Measurements from ENCODE around the gene POLN. TPM values are rescaled to one million over a fixed set of nuclear protein-coding genes. Genes with fewer than 3 reads are reported as not detected.

The POLN gene
- total and polyA plus RNA-seq, 4 donors: 4.6 to 8.9 (median 6.8) TPM

DNA sequence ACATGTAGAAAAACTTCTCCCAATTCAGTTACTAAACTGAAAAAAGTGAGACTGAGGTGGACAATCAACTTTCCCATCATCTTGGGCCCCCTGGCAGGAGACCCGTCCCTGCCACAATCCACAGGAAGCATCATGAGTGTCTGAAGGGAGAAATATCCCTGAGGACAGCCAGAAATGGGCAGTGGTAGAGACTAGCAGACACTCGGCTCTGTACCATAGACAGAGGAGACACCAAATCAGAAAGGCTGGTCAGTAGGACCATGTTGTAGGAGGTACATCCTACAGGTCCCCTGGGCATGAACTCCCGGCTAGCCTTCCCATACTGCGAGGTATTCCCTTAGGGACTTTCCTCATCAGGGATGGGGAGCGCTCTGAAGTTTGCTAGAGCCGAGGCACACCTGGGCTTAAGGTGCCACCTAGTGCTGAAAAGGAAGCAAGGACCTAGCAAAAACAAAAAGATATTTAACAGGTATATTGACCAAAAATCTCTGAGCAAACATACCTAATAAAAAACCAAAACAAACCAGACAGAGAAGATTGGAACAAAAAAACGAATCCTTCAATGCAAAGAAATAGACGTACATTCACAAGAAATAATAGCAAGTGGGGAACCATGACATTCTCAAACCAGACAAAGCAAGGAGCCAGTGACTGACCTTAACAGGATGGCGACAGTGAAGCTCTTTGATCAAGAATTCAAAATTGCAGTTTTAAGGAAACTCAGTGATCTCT lies 55.6 kb downstream of the POLN start:
- Histone ChIP-seq H3K36me3 (ENCODE audit: control insufficient read depth, insufficient read depth, low read length) (no peaks in the 10 kb centered on the region), H3K4me1 (ENCODE audit: control insufficient read depth, insufficient read depth, low read length) (no peaks in the 10 kb centered on the region), H3K27me3 (ENCODE audit: control insufficient read depth, insufficient read depth, low read length) (no peaks in the 10 kb centered on the region), H3K9me3 (ENCODE audit: control insufficient read depth, insufficient read depth, low read length) (peaks cover 2% of the 10 kb centered on the region), H3K4me3 (ENCODE audit: low read depth, low read length) (no peak overlapping the region), H3K27ac (ENCODE audit: low read depth, low read length) (no peak overlapping the region)
- DNase-seq (ENCODE audit: low read depth in 4 of 6, low spot score in 6 of 6): peak in 1 of 6 donors; percentile 5
- 38% methylated on average over 3 of the region's 9 CpGs for WGBS (ENCODE audit: insufficient coverage)

- no peak overlapping the region for H3K27ac ChIP-seq (ENCODE audit: low read depth, low read length)
- no peaks in the 10 kb centered on the region for H3K27me3 ChIP-seq (ENCODE audit: control insufficient read depth, insufficient read depth, low read length)
- H3K36me3 ChIP-seq (ENCODE audit: control insufficient read depth, insufficient read depth, low read length): no peaks in the 10 kb centered on the region
- DNase-seq (ENCODE audit: low read depth in 4 of 6, low spot score in 6 of 6): no peak
- H3K4me1 ChIP-seq (ENCODE audit: control insufficient read depth, insufficient read depth, low read length): no peaks in the 10 kb centered on the region
- peaks cover 2% of the 10 kb centered on the region for H3K9me3 ChIP-seq (ENCODE audit: control insufficient read depth, insufficient read depth, low read length)
- H3K4me3 ChIP-seq (ENCODE audit: low read depth, low read length): no peak overlapping the region
Observed at GRCh38 chr4:2183394-2183793, 58.5 kb downstream of the POLN start.

GRCh38 chr4:2182994-2183393 lies 58.9 kb downstream of the POLN start:
- WGBS (ENCODE audit: insufficient coverage): 100% methylated on average over 2 of the region's 3 CpGs
- DNase-seq (ENCODE audit: low read depth in 4 of 6, low spot score in 6 of 6): no peak

DNA sequence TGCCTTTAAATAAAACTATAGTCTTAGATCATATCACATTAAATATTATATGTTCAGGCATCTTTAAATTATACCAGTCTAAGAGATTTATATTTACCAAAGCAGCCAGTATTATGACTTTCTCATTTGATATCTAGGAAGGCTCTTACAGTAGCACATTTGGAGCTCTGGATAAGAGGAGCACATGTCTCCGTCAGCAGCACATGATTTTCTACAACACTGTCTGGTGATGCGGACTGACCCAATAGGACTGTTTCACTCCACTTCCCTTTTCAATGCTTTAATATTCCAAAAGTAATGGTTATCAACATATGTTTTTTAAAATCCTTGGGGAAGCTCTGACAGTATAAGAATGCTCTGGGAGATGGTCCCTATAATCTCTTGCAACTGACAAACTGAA lies 61.5 kb downstream of the POLN start:
- Histone ChIP-seq H3K36me3 (ENCODE audit: control insufficient read depth, insufficient read depth, low read length) (no peaks in the 10 kb centered on the region), H3K27me3 (ENCODE audit: control insufficient read depth, insufficient read depth, low read length) (no peaks in the 10 kb centered on the region), H3K4me1 (ENCODE audit: control insufficient read depth, insufficient read depth, low read length) (no peaks in the 10 kb centered on the region), H3K4me3 (ENCODE audit: low read depth, low read length) (no peak overlapping the region), H3K27ac (ENCODE audit: low read depth, low read length) (no peak overlapping the region), H3K9me3 (ENCODE audit: control insufficient read depth, insufficient read depth, low read length) (no peaks in the 10 kb centered on the region)
- WGBS (ENCODE audit: insufficient coverage): no CpG with 5 or more reads among the region's 2 CpGs
- DNase-seq (ENCODE audit: low read depth in 4 of 6, low spot score in 6 of 6): no peak

More at GRCh38 chr4:2182994-2183393, 58.9 kb downstream of the POLN start:
- H3K36me3 ChIP-seq (ENCODE audit: control insufficient read depth, insufficient read depth, low read length): no peaks in the 10 kb centered on the region
- no peaks in the 10 kb centered on the region for H3K27me3 ChIP-seq (ENCODE audit: control insufficient read depth, insufficient read depth, low read length)
- no peak overlapping the region for H3K27ac ChIP-seq (ENCODE audit: low read depth, low read length)
- H3K4me3 ChIP-seq (ENCODE audit: low read depth, low read length): no peak overlapping the region
- no peaks in the 10 kb centered on the region for H3K4me1 ChIP-seq (ENCODE audit: control insufficient read depth, insufficient read depth, low read length)
- peaks cover 2% of the 10 kb centered on the region for H3K9me3 ChIP-seq (ENCODE audit: control insufficient read depth, insufficient read depth, low read length)

DNA sequence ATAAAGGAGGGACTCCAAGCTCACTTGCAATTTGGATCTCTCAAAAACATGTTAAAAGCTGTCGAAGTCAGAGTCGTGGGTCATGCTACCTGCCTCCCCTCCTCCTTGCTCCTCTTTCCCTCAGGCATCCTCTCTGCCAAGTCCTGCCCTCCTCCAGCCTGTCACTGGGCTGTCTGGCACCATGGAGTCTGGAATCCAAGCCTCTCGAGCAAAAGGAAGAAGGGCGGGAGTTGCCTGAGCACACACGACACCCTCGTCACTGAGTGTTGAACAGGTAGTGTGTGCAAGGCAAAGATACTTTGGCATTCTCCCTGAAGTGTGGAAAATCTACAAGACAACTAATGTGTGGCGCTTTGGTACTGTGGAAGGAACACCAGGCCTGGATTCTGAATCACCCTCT lies 62.2 kb downstream of the POLN start:
- H3K4me3 ChIP-seq (ENCODE audit: low read depth, low read length): no peak overlapping the region
- H3K27me3 ChIP-seq (ENCODE audit: control insufficient read depth, insufficient read depth, low read length): no peaks in the 10 kb centered on the region
- WGBS (ENCODE audit: insufficient coverage): 64% methylated on average over 3 of the region's 7 CpGs
- no peak for DNase-seq (ENCODE audit: low read depth in 4 of 6, low spot score in 6 of 6)
- H3K9me3 ChIP-seq (ENCODE audit: control insufficient read depth, insufficient read depth, low read length): no peaks in the 10 kb centered on the region
- H3K4me1 ChIP-seq (ENCODE audit: control insufficient read depth, insufficient read depth, low read length): no peaks in the 10 kb centered on the region
- no peaks in the 10 kb centered on the region for H3K36me3 ChIP-seq (ENCODE audit: control insufficient read depth, insufficient read depth, low read length)
- no peak overlapping the region for H3K27ac ChIP-seq (ENCODE audit: low read depth, low read length)

DNA sequence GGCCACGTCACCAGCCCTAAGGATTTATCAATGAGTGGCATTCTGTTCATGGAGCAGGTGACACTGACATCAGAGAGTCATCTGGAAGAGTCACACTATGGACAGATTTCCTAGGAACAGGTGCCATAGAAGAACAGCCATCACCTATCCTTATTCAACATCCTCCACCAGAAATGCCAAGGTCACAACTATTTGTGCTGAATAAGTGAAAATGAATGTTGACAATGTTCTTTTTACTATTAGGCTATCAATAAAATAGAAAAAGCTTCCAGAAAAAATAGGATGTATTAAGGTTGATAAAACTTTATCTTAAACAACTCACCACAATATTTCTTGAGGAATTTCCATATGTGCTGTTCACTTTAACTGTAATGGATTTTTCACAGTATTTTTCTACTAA lies 62.9 kb downstream of the POLN start:
- no peaks in the 10 kb centered on the region for H3K4me1 ChIP-seq (ENCODE audit: control insufficient read depth, insufficient read depth, low read length)
- WGBS (ENCODE audit: insufficient coverage): 100% methylated on average over 1 of the region's 1 CpG
- H3K27me3 ChIP-seq (ENCODE audit: control insufficient read depth, insufficient read depth, low read length): no peaks in the 10 kb centered on the region
- H3K27ac ChIP-seq (ENCODE audit: low read depth, low read length): no peak overlapping the region
- no peak overlapping the region for H3K4me3 ChIP-seq (ENCODE audit: low read depth, low read length)
- no peaks in the 10 kb centered on the region for H3K9me3 ChIP-seq (ENCODE audit: control insufficient read depth, insufficient read depth, low read length)
- peaks cover 3% of the 10 kb centered on the region for H3K36me3 ChIP-seq (ENCODE audit: control insufficient read depth, insufficient read depth, low read length)
- DNase-seq (ENCODE audit: low read depth in 4 of 6, low spot score in 6 of 6): no peak

- DNase-seq (ENCODE audit: low read depth in 4 of 6, low spot score in 6 of 6): no peak
- 72% methylated on average over 2 of the region's 4 CpGs for WGBS (ENCODE audit: insufficient coverage)
- no peaks in the 10 kb centered on the region for H3K9me3 ChIP-seq (ENCODE audit: control insufficient read depth, insufficient read depth, low read length)
- H3K27me3 ChIP-seq (ENCODE audit: control insufficient read depth, insufficient read depth, low read length): no peaks in the 10 kb centered on the region
- H3K27ac ChIP-seq (ENCODE audit: low read depth, low read length): no peak overlapping the region
- no peak overlapping the region for H3K4me3 ChIP-seq (ENCODE audit: low read depth, low read length)
- peaks cover 4% of the 10 kb centered on the region for H3K36me3 ChIP-seq (ENCODE audit: control insufficient read depth, insufficient read depth, low read length)
- no peaks in the 10 kb centered on the region for H3K4me1 ChIP-seq (ENCODE audit: control insufficient read depth, insufficient read depth, low read length)
Observed at GRCh38 chr4:2177443-2178093, 64.4 kb downstream of the POLN start.

DNA sequence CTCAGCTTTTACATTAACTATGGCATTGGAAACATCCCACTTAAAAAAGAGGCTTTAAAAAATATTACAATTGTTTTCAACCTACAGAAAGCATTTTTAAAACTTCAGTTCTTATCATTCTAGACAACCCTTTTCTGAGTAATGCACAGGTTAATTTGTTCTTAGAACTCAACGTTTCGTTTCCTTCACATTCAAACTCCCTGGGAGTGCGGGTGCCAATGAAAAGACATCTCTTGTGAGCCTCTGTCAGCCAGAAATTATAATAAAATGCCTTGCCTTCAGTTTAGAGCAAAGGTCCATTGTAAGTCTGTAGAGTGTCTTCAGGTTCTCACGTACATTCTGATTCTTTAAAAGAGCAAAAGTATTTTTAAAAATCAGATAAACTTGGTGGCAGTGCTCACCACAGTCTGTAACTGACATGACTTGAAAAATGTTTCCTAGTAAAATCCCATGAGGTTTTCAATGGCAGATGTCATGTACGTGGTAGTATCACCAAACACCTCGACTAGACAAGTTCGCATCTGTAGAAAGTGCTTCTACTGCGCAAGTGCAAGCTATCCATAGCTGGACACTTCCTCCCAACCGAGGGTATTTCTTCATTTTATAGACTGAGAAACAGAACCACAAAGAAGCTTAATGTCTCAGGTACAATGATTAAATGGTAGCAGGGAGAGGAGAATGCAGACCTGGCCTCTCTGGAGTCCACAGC lies 65.8 kb downstream of the POLN start:
- Histone ChIP-seq H3K4me3 (ENCODE audit: low read depth, low read length) (no peak overlapping the region), H3K36me3 (ENCODE audit: control insufficient read depth, insufficient read depth, low read length) (peaks cover 4% of the 10 kb centered on the region), H3K9me3 (ENCODE audit: control insufficient read depth, insufficient read depth, low read length) (no peaks in the 10 kb centered on the region), H3K27me3 (ENCODE audit: control insufficient read depth, insufficient read depth, low read length) (no peaks in the 10 kb centered on the region), H3K4me1 (ENCODE audit: control insufficient read depth, insufficient read depth, low read length) (no peaks in the 10 kb centered on the region), H3K27ac (ENCODE audit: low read depth, low read length) (no peak overlapping the region)
- WGBS (ENCODE audit: insufficient coverage): 70% methylated on average over 3 of the region's 9 CpGs
- no peak for DNase-seq (ENCODE audit: low read depth in 4 of 6, low spot score in 6 of 6)

GRCh38 chr4:2174061-2174460 lies 67.9 kb downstream of the POLN start:
- no peak for DNase-seq (ENCODE audit: low read depth in 4 of 6, low spot score in 6 of 6)
- Histone ChIP-seq H3K4me1 (ENCODE audit: control insufficient read depth, insufficient read depth, low read length) (no peaks in the 10 kb centered on the region), H3K27me3 (ENCODE audit: control insufficient read depth, insufficient read depth, low read length) (no peaks in the 10 kb centered on the region), H3K9me3 (ENCODE audit: control insufficient read depth, insufficient read depth, low read length) (no peaks in the 10 kb centered on the region), H3K27ac (ENCODE audit: low read depth, low read length) (no peak overlapping the region), H3K4me3 (ENCODE audit: low read depth, low read length) (no peak overlapping the region), H3K36me3 (ENCODE audit: control insufficient read depth, insufficient read depth, low read length) (peaks cover 4% of the 10 kb centered on the region)
- WGBS (ENCODE audit: insufficient coverage): 95% methylated on average over 5 of the region's 6 CpGs

Data from spinal cord (tissue), 10 donors.